Neural cell (in vitro differentiated cells): ENCODE measurements around the gene SLBP. TPM values are rescaled to one million over a fixed set of nuclear protein-coding genes. Genes with fewer than 3 reads are reported as not detected.

Experiments
- H2AFZ ChIP-seq: fragments of 200-600, 300-800 bp; sonication (generic), shearing (Covaris generic); 2 replicates; pipeline ENCODE4 v1.6.0; 2014; ENCODE audit warnings: low read depth, mild to moderate bottlenecking, antibody characterized with exemption, low read length, moderate library complexity
- H3F3A ChIP-seq: fragments of 200-600 bp; shearing (Covaris generic); 2 replicates; pipeline ENCODE4 v1.6.1; 2016; ENCODE audit warnings: mild to moderate bottlenecking, moderate library complexity, mixed read lengths, antibody characterized with exemption, low read length; ENCODE audit not compliant: insufficient read depth, poor library complexity, severe bottlenecking
- H3K27ac ChIP-seq: fragments of 200-600, 300-800 bp; sonication (generic), shearing (Covaris generic); 2 replicates; pipeline ENCODE4 v1.5.1; 2014; ENCODE audit warnings: mild to moderate bottlenecking, low read length, moderate library complexity
- H3K27me3 ChIP-seq: fragments of 300-800, 200-600 bp; sonication (generic), shearing (Covaris generic); 2 replicates; pipeline ENCODE4 v1.6.0; 2014; ENCODE audit warnings: mild to moderate bottlenecking, low read depth, low read length, moderate library complexity; ENCODE audit not compliant: insufficient read depth
- H3K36me3 ChIP-seq: fragments of 300-800, 200-600 bp; sonication (generic), shearing (Covaris generic); 2 replicates; pipeline ENCODE4 v1.5.1; 2014; ENCODE audit warnings: mild to moderate bottlenecking, antibody characterized with exemption, low read length, moderate library complexity; ENCODE audit not compliant: insufficient read depth
- H3K4me2 ChIP-seq: fragments of 300-800, 200-600 bp; sonication (generic), shearing (Covaris generic); 2 replicates; pipeline ENCODE4 v1.6.0; 2014; ENCODE audit warnings: mild to moderate bottlenecking, low read length
- H3K4me3 ChIP-seq: fragments of 300-800, 200-600 bp; sonication (generic), shearing (Covaris generic); 2 replicates; pipeline ENCODE4 v1.5.1; 2014; ENCODE audit warnings: mild to moderate bottlenecking, low read length, moderate library complexity
- H3K79me2 ChIP-seq: fragments of 200-600 bp; shearing (Covaris generic); replicated peaks from 2 replicates; pipeline ENCODE4 v1.6.0; 2014; ENCODE audit warnings: mild to moderate bottlenecking, low read length, moderate library complexity; ENCODE audit not compliant: insufficient read depth
- H3K9ac ChIP-seq: fragments of 300-800, 200-600 bp; sonication (generic), shearing (Covaris generic); 2 replicates; pipeline ENCODE4 v1.6.1; 2016; ENCODE audit warnings: mild to moderate bottlenecking, low read length, mixed read lengths
- H3K9me2 ChIP-seq: fragments of 200-600 bp; shearing (Covaris generic); 2 replicates; pipeline ENCODE4 v1.6.1; 2016; ENCODE audit warnings: mild to moderate bottlenecking, low read length, mixed read lengths; ENCODE audit not compliant: insufficient read depth
- H3K9me3 ChIP-seq: fragments of 200-600, 300-800 bp; sonication (generic), shearing (Covaris generic); 2 replicates; pipeline ENCODE4 v1.6.1; 2016; ENCODE audit warnings: mild to moderate bottlenecking, mixed run types, low read length, moderate library complexity, mixed read lengths
- H4K20me1 ChIP-seq: fragments of 200-600 bp; shearing (Covaris generic); 2 replicates; pipeline ENCODE4 v1.6.1; 2016; ENCODE audit warnings: mild to moderate bottlenecking, mixed run types; ENCODE audit not compliant: insufficient read depth
- CTCF ChIP-seq: fragments of 450-650 bp; IDR thresholded peaks from 2 replicates; pipeline ENCODE4 v1.5.1; 2014; ENCODE audit warnings: antibody characterized with exemption, mild to moderate bottlenecking, moderate library complexity; ENCODE audit not compliant: poor library complexity, severe bottlenecking
- EP300 ChIP-seq: fragments of 450-650 bp; conservative IDR thresholded peaks from 2 replicates; pipeline ENCODE4 v1.6.1; 2014; ENCODE audit warnings: antibody characterized with exemption, mild to moderate bottlenecking, moderate library complexity; ENCODE audit not compliant: poor library complexity, severe bottlenecking
- EZH2 ChIP-seq: fragments of 200-600, 300-800 bp; shearing (Covaris generic), sonication (generic); IDR thresholded peaks from 2 replicates; pipeline ENCODE4 v1.6.1; 2014; ENCODE audit warnings: antibody characterized with exemption, low read length, borderline replicate concordance, mild to moderate bottlenecking; ENCODE audit not compliant: insufficient read depth, poor library complexity, severe bottlenecking
- MXI1 ChIP-seq: fragments of 450-650 bp; conservative IDR thresholded peaks from 2 replicates; pipeline ENCODE4 v1.6.1; 2014; ENCODE audit warnings: antibody characterized with exemption, mild to moderate bottlenecking; ENCODE audit not compliant: poor library complexity, severe bottlenecking
- POLR2AphosphoS5 ChIP-seq: IDR thresholded peaks from 2 replicates; pipeline ENCODE4 v1.6.1; 2012
- RAD21 ChIP-seq: fragments of 450-650 bp; conservative IDR thresholded peaks from 2 replicates; pipeline ENCODE4 v1.6.1; 2014; ENCODE audit warnings: antibody characterized with exemption, mild to moderate bottlenecking, moderate library complexity
- REST ChIP-seq: IDR thresholded peaks from 2 replicates; pipeline ENCODE4 v1.6.1; 2012; ENCODE audit warnings: borderline replicate concordance
- SMC3 ChIP-seq: fragments of 450-650 bp; conservative IDR thresholded peaks from 2 replicates; pipeline ENCODE4 v1.6.1; 2014; ENCODE audit warnings: antibody characterized with exemption, mild to moderate bottlenecking, moderate library complexity; ENCODE audit not compliant: poor library complexity
- TAF1 ChIP-seq: IDR thresholded peaks from 2 replicates; pipeline ENCODE4 v1.6.1; 2012; ENCODE audit warnings: low read depth
- polyA plus RNA-seq: library from polyadenylated mRNA; depleted of rRNA; stranded (reverse); fragments of >200 nt; gene quantifications from 2 replicates; pipeline ENCODE4 v1.2.3, GENCODE V29; 2014

The SLBP gene
- polyA plus RNA-seq, 1 donor from 2014 or later: 111 TPM

GRCh38 chr4:1756079-1756478 lies 44.0 kb upstream of the SLBP start:
- no peaks in the 10 kb centered on the region for H4K20me1 ChIP-seq
- no peak for TF ChIP-seq EZH2
- TF ChIP-seq EP300: no peak
- no peak for TF ChIP-seq CTCF
- TF ChIP-seq REST: no peak
- no peak for TF ChIP-seq TAF1
- TF ChIP-seq RAD21: no peak
- TF ChIP-seq POLR2AphosphoS5: no peak
- no peak for TF ChIP-seq SMC3
- TF ChIP-seq MXI1: no peak
- H3K27ac ChIP-seq: no peak overlapping the region
- H3K79me2 ChIP-seq: no peaks in the 10 kb centered on the region
- no peaks in the 10 kb centered on the region for H3K36me3 ChIP-seq
- H3K4me3 ChIP-seq: no peak overlapping the region
- H3K9me2 ChIP-seq: no peaks in the 10 kb centered on the region
- no peaks in the 10 kb centered on the region for H3F3A ChIP-seq
- no peak overlapping the region for H3K4me2 ChIP-seq
- no peaks in the 10 kb centered on the region for H3K9me3 ChIP-seq
- no peaks in the 10 kb centered on the region for H3K27me3 ChIP-seq
- H3K9ac ChIP-seq: no peak overlapping the region
- no peak overlapping the region for H2AFZ ChIP-seq

- Histone ChIP-seq H3K4me2 (no peak overlapping the region), H3F3A (no peaks in the 10 kb centered on the region), H4K20me1 (no peaks in the 10 kb centered on the region), H3K79me2 (no peaks in the 10 kb centered on the region), H3K9me2 (no peaks in the 10 kb centered on the region), H3K9me3 (no peaks in the 10 kb centered on the region), H3K36me3 (no peaks in the 10 kb centered on the region), H3K9ac (no peak overlapping the region), H3K4me3 (no peak overlapping the region), H3K27ac (no peak overlapping the region), H2AFZ (no peak overlapping the region), H3K27me3 (no peaks in the 10 kb centered on the region)
- TF ChIP-seq MXI1 (no peak), REST (no peak), EZH2 (no peak), TAF1 (no peak), POLR2AphosphoS5 (no peak), EP300 (no peak), SMC3 (no peak), CTCF (no peak), RAD21 (no peak)
Observed at GRCh38 chr4:1755297-1755696, 43.2 kb upstream of the SLBP start.
